Activated naive CD4-positive, alpha-beta T cell treated with anti-CD3 and anti-CD28 coated beads for 36 hours (primary cell): ENCODE results near the gene NACC1. TPM values are rescaled to one million over a fixed set of nuclear protein-coding genes. Genes with fewer than 3 reads are reported as not detected.

ENCODE experiments used
- CTCF ChIA-PET: fragments of 350-600 bp; sonication (Branson Sonifier 250); formaldehyde crosslinking; loops from one replicate; lab custom pipeline; 2021; ENCODE audit warnings: antibody characterized with exemption; lab: Charles Lee
- DNase-seq: peaks from one replicate; pipeline ENCODE4 v3.0.0-alpha.2; 2020
- H3K27ac Mint-ChIP-seq: one replicate; pipeline ENCODE4 v1.8.0; 2021; ENCODE audit warnings: mild to moderate bottlenecking, mixed read lengths
- H3K27me3 Mint-ChIP-seq: one replicate; pipeline ENCODE4 v1.8.0; 2021; ENCODE audit warnings: low read depth, mixed read lengths
- H3K36me3 Mint-ChIP-seq: one replicate; pipeline ENCODE4 v1.8.0; 2021; ENCODE audit warnings: low read depth, mixed read lengths
- H3K4me1 Mint-ChIP-seq: one replicate; pipeline ENCODE4 v1.8.0; 2021; ENCODE audit warnings: low read depth, mixed read lengths
- H3K4me3 Mint-ChIP-seq: one replicate; pipeline ENCODE4 v1.8.0; 2021; ENCODE audit warnings: mild to moderate bottlenecking, moderate library complexity, mixed read lengths
- H3K9me3 Mint-ChIP-seq: one replicate; pipeline ENCODE4 v1.8.0; 2021; ENCODE audit warnings: mixed read lengths
- intact Hi-C: fragments of 100-400 bp; cut with micrococcal nuclease; formaldehyde crosslinking; loops from one replicate; pipeline ENCODE4 v1.15.1; 2023
- total RNA-seq, 2 experiments: library from RNA; stranded (reverse); gene quantifications; one replicate each; pipeline ENCODE4 v1.2.3, GENCODE V29; 2021

The NACC1 gene
- total RNA-seq, 2 experiments from 2014 or later: 41.3 to 45.0 TPM

DNA sequence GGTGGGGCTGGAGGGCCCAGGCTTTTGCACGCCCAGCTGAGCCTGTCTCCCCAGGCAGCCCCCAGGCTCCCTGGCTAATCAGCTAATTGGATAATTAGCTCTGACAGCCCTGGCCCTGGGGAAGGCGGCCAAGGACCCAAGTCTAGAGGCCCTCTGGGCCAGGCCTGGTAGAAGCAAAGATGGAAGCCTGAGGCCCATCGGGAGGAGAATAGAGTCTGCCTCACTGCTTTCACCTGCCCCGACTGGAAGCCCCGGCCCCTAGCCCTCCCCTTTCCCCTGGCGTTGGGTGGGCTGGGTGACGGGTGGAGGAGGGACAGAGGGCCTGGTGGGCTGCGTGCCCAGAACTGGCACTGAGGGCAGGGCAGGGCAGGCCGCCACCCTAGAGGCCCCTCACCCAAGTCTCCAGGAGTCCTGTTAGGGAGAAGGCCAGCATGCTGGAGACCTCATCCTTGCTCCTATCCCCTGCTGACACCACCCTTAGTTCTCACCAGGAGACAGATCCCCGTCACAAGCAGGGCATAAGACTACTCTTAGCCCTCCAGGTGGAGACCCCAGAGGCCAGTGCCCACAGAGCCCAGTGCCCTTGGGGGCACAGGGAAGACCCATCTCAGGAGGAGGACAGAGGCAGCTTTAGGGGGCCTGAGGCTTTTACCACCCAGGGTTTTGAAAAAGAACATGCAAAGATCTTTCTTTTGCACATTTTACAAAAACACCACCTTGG is 27.4 kb upstream of the NACC1 start:
- peaks cover 1% of the 10 kb centered on the region for H3K36me3 Mint-ChIP-seq
- no peak overlapping the region for H3K27ac Mint-ChIP-seq
- intact Hi-C loops: no loop called here
- peaks cover 3% of the 10 kb centered on the region for H3K4me1 Mint-ChIP-seq
- H3K9me3 Mint-ChIP-seq: no peaks in the 10 kb centered on the region
- no peak overlapping the region for H3K4me3 Mint-ChIP-seq
- CTCF ChIA-PET: interaction anchor here (1.1 to 6.7 kb wide), 3 partner anchors 29 to 114 kb away, joined by 6 to 50 read pairs (median 7); no protein-coding TSS in a partner anchor
- H3K27me3 Mint-ChIP-seq: peaks cover 8% of the 10 kb centered on the region
- DNase-seq: no peak

DNA sequence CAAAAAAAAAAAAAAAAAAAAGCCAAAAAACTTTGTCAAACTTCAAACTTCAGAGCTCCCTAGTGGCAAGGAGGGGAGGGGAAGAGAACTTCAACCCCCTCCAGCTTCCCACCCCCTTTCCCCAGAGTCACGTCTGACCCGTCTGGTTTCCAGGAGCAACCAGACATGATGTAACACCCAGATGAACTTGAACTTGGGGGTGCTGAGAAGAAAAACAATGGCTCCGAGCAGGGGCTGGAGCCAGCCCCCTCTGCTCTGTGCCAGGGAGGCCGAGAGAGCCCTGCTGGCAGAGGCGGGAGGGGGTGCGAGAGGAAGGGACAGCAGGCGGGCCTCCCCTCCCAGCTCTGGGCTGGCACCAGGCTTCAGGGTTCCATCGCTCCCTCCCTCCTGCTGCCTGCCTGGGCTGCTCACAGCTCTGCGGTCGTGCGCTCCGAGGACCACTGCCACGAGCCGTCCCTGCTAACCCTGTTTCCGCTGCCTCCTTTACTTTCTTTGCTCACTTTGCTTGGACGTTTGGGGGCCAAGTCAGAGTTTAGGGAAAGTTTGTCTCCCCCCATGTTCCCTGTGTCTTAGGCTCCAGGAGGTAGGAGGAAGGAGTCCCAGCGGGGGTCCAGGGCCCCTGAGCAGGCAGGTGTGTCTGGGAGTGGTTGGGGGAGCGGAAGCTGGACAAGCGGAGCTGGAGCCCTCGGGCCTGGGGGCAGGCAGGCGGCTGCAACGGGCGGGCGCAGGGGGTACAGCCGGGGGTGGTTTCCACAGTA is 26.5 kb upstream of the NACC1 start:
- Mint-ChIP-seq H3K4me3 (no peak overlapping the region), H3K9me3 (no peaks in the 10 kb centered on the region), H3K36me3 (peaks cover 1% of the 10 kb centered on the region), H3K27ac (no peak overlapping the region), H3K27me3 (peaks cover 14% of the 10 kb centered on the region), H3K4me1 (peaks cover 9% of the 10 kb centered on the region)
- intact Hi-C loops: no loop called here
- CTCF ChIA-PET: interaction anchor here (0.7 to 6.7 kb wide), 5 partner anchors 30 to 115 kb away, joined by 3 to 50 read pairs (median 6); no protein-coding TSS in a partner anchor
- DNase-seq: no peak

DNA sequence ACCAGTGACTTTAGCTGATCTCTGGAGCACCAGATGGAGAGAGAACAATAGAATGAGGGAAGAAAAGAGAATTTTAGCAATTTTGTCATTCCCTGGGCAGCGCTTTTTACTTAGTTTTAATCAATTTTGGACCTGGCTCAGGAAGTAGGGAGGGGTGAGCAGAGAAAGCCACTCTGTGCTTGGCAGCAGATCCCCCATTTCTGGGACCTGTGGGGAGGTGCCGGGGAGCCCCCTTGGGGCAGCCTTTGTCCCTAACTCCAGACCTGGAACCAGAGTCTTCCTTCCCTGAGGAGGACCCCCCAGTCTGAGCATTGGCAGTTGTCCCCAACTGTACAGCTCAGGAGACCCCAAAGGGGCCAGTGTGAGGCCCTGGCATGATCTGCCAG is 25.9 kb upstream of the NACC1 start:
- Mint-ChIP-seq H3K27me3 (peaks cover 19% of the 10 kb centered on the region), H3K4me3 (no peak overlapping the region), H3K9me3 (no peaks in the 10 kb centered on the region), H3K36me3 (peaks cover 1% of the 10 kb centered on the region), H3K4me1 (peaks cover 12% of the 10 kb centered on the region), H3K27ac (no peak overlapping the region)
- DNase-seq: no peak
- CTCF ChIA-PET: interaction anchor here (0.8 to 6.7 kb wide), 3 partner anchors 31 to 114 kb away, joined by 3 to 50 read pairs (median 6); no protein-coding TSS in a partner anchor
- intact Hi-C loops: no loop called here

DNA sequence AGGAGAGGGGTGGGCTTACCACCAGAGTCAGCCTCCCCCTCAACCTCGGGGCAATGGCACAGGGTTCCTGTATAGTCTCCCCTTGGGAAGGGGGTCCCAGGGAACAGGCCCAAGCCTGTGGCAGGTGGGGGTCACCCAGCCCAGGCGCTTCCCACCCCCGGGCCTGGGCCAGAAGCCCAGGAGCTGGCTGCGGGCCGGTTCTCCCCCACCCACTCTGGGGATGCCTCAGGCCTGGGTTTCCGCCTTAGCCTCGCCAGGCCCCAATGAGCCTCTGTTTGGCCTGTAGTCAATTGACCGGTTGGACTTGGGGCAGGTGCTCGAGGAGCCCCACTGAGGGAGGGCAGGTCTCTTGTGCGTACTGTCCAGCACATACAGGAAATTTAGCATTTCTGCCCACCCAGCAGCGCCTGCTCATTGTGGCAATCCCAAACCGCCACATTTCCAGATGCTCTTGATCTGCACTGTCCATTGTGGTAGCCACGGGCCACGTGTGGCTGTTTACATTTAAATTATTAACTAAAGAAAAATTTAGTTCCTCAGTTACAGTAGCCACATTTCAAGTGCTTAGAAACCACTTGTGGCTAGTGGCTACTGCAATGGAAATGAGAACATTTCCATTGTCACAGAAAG is 25.3 kb upstream of the NACC1 start:
- peaks cover 15% of the 10 kb centered on the region for H3K4me1 Mint-ChIP-seq
- CTCF ChIA-PET: interaction anchor here (1.5 to 6.7 kb wide), 9 partner anchors 12 to 121 kb away, joined by 4 to 92 read pairs (median 12); no protein-coding TSS in a partner anchor
- DNase-seq: no peak
- intact Hi-C loops: loop anchor here (1.0 kb wide), 2 partner anchors 59 to 114 kb away; no protein-coding TSS in a partner anchor
- no peak overlapping the region for H3K27ac Mint-ChIP-seq
- peaks cover 1% of the 10 kb centered on the region for H3K36me3 Mint-ChIP-seq
- H3K4me3 Mint-ChIP-seq: no peak overlapping the region
- H3K27me3 Mint-ChIP-seq: peaks cover 21% of the 10 kb centered on the region
- H3K9me3 Mint-ChIP-seq: no peaks in the 10 kb centered on the region

DNA sequence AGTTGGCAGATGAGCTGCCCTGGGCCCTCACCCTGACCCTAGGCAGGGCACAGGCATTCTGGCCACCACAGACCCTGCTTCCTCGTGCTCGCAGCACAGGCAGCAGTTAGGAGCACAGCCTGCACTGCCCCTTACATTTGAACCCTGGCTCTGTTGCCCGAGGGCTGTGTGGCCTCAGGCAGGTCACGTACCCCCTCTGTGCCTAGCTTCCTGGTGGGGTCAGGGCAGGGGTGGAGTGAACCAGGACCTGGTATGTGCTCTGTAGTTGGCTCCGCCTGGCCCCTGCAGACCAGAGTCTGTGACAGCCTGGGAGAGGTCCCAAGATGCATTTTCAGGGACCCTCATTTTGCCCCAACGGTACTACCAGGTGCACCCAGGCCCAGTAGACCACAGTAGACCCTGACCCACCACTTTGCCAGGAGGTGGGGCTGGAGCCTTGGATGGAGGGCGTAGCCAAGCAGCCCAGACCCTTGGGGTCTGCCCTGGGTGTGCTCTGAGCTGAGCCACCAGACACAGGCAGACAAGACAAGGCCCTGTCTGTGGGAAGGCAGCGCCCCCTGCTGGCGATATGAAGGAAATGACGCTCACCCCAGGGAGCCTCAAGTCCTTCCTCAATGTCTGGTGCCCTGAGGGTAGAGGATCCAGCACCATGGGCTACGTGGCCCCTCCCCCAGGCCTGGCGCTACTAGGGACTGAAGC is 24.5 kb upstream of the NACC1 start:
- Mint-ChIP-seq H3K4me1 (peaks cover 21% of the 10 kb centered on the region), H3K27ac (no peak overlapping the region), H3K4me3 (no peak overlapping the region), H3K27me3 (peaks cover 29% of the 10 kb centered on the region), H3K9me3 (no peaks in the 10 kb centered on the region), H3K36me3 (no peaks in the 10 kb centered on the region)
- intact Hi-C loops: loop anchor here (1.0 to 2.0 kb wide), 4 partner anchors 33 to 128 kb away; no protein-coding TSS in a partner anchor
- CTCF ChIA-PET: interaction anchor here (0.5 to 6.7 kb wide), 28 partner anchors 11 to 299 kb away, joined by 3 to 92 read pairs (median 4); partner anchors contain the start of gene DAND5
- peak; percentile 90 for DNase-seq

DNA sequence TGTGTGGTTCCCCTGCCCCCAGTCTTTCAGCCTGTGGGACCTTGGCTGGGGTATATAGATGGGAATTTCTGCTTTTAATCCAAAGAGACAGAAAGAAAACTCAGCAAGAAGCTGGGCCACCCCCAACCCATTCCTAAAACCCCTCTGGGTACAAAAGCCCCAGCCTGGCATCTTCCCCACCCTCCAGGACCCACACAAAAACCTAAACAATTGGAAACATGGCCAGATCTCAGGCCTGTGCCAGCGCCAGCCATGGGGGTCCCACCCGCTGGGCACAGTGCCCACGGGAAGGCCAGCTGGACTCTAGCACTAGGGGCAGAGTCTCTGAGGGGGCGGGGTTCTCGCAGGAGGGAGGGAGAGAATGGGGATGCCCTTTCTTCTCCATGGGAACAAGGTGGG is 24.0 kb upstream of the NACC1 start:
- intact Hi-C loops: loop anchor here (1.0 to 2.0 kb wide), 2 partner anchors 33 to 129 kb away; no protein-coding TSS in a partner anchor
- H3K27ac Mint-ChIP-seq: no peak overlapping the region
- DNase-seq: no peak
- H3K4me3 Mint-ChIP-seq: no peak overlapping the region
- no peaks in the 10 kb centered on the region for H3K36me3 Mint-ChIP-seq
- H3K9me3 Mint-ChIP-seq: no peaks in the 10 kb centered on the region
- CTCF ChIA-PET: interaction anchor here (0.5 to 6.7 kb wide), 28 partner anchors 11 to 300 kb away, joined by 3 to 92 read pairs (median 4); partner anchors contain the start of gene DAND5
- peaks cover 25% of the 10 kb centered on the region for H3K4me1 Mint-ChIP-seq
- H3K27me3 Mint-ChIP-seq: peaks cover 31% of the 10 kb centered on the region

DNA sequence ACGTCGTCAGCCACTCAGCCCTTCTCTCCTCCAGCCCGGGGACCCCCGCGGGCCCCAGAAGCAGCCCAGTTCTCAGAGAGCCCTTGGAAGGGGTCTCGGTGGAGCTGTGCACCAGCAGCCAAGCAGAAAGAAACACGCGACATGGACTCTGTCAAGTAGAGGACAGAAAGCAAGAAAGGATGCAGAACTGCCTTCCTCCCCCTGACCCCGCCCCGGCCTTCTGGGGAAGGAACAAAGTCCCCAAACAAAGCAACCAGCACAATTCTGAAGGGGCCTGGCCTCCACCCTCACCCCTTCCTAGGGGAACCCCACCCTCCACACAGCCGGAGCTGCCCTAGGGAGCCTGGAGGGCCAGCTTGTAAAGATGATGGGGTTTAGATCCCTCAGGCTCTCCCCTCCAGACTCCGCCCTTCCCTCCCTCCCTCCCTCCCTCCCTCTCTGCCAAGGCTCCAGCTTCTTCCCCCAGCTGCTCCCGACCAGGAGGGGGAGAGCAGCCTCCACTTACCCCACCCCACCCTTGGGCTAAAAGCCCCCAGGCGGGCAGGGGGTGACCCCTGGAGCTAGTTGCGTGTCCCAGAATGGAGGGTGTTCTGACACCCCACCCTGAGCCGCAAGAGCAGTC is 23.2 kb upstream of the NACC1 start:
- H3K36me3 Mint-ChIP-seq: no peaks in the 10 kb centered on the region
- no peaks in the 10 kb centered on the region for H3K9me3 Mint-ChIP-seq
- H3K27me3 Mint-ChIP-seq: peaks cover 31% of the 10 kb centered on the region
- CTCF ChIA-PET: interaction anchor here (0.7 to 6.7 kb wide), 17 partner anchors 10 to 210 kb away, joined by 3 to 92 read pairs (median 7); partner anchors contain the start of gene DAND5
- DNase-seq: no peak
- intact Hi-C loops: loop anchor here (1.0 to 5.0 kb wide), 3 partner anchors 34 to 213 kb away; partner anchors contain the start of gene DNASE2
- no peak overlapping the region for H3K4me3 Mint-ChIP-seq
- H3K4me1 Mint-ChIP-seq: peaks cover 30% of the 10 kb centered on the region
- H3K27ac Mint-ChIP-seq: no peak overlapping the region

DNA sequence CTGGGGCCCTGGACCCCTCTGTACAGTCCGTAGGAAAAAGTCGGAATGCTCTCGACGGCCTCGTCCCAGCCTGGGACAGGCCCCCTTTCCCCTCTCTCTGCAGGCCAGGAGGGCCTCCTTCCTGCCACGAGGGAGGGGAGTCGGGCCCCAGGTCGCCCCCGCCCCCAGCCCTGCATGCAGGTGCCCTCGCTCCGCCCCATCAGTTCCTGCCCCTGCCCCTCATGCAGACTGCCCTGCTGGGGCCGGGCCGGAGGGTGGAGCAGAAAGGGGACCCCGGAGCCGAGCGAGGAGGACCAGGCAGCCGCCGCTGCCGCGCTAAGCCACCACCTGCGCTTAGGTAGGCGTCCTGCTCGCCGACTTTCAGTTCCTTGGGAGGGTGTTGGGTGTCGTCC is 22.7 kb upstream of the NACC1 start:
- intact Hi-C loops: loop anchor here (2.0 to 5.0 kb wide), 2 partner anchors 35 to 213 kb away; partner anchors contain the start of gene DNASE2
- CTCF ChIA-PET: interaction anchor here (0.6 to 6.7 kb wide), 9 partner anchors 10 to 135 kb away, joined by 3 to 92 read pairs (median 18); no protein-coding TSS in a partner anchor
- Mint-ChIP-seq H3K4me1 (peaks cover 35% of the 10 kb centered on the region), H3K36me3 (peaks cover 2% of the 10 kb centered on the region), H3K4me3 (no peak overlapping the region), H3K9me3 (no peaks in the 10 kb centered on the region), H3K27me3 (peaks cover 31% of the 10 kb centered on the region), H3K27ac (no peak overlapping the region)
- DNase-seq: peak; percentile 12

DNA sequence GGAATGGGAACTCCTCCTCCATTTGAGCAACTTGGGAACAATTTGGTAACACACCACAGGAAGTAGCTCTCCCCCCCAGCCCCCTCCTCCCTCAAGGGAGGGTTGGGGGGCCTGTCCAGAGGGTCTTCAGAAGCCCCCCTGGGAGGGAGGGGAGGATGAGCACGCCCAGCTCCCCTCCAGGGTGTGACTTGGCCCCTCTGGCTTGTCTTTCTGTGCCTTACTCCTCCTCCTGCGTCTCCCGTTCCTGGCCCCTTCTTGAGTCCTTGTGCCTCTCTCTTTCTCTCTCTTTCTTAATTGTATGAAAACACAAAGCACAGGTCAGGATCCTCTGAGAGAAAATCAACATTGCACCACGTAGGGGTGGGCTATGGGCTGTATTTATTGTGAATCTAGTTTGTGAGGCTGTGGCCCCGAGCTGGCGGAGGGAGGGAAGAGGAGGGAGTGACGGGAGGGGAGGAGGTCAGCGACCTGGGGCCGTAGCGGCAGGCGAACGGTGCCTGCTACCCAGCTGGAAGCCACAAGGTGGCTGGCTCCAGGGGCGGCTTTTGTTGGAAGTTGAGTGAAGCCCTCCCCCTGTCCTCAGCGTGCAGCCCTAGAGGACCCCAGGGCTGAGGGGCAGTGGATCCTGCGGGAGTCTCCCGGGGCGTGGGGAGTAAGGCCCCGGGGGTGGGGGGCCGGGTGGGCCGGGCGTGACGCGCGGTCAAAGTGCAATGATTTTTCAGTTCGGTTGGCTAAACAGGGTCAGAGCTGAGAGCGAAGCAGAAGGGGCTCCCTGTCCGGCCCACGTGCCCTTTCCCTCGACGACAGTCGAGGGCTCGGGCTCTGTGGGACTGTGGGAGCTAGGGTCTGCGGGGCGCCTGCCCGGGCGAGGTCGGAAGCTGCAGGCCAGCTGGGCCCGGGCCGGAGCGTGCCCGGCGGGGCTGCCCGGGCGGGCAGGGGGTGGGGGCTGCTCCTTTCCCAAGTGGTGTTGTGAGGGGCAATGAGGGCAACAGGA is 21.8 kb upstream of the NACC1 start:
- Mint-ChIP-seq H3K27me3 (peaks cover 31% of the 10 kb centered on the region), H3K27ac (no peak overlapping the region), H3K4me3 (no peak overlapping the region), H3K4me1 (peaks cover 37% of the 10 kb centered on the region), H3K9me3 (no peaks in the 10 kb centered on the region), H3K36me3 (peaks cover 2% of the 10 kb centered on the region)
- CTCF ChIA-PET: interaction anchor here (0.6 to 6.7 kb wide), 7 partner anchors 9 to 208 kb away, joined by 4 to 92 read pairs (median 25); no protein-coding TSS in a partner anchor
- intact Hi-C loops: loop anchor here (2.0 to 5.0 kb wide), 3 partner anchors 35 to 214 kb away; partner anchors contain the start of genes DNASE2, IER2 and STX10
- DNase-seq: peak; percentile 28

DNA sequence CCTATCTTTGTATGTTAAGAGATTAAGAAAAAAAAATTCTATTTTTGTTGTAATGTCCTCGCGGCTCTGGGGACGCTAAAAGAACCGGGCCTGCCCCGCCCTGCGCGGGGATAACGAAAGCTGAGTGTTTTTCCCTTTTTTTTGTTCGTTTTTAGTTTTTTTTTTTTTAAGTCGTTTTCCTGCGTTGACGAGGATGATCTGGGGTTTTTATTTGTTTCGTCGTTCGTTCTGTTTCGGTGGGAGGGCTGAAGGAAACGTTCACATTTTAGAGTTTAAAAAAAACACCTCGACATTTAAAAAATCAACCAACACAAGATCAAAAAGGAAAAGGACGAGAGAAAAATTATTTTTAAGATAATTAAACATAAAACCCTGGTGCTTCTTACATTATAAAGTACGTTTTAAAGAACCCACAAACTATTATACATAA is 21.0 kb upstream of the NACC1 start:
- Mint-ChIP-seq H3K4me1 (peaks cover 44% of the 10 kb centered on the region), H3K4me3 (peak overlapping the region; percentile 10), H3K36me3 (peaks cover 2% of the 10 kb centered on the region), H3K27ac (no peak overlapping the region), H3K27me3 (peaks cover 31% of the 10 kb centered on the region), H3K9me3 (no peaks in the 10 kb centered on the region)
- no peak for DNase-seq
- intact Hi-C loops: loop anchor here (2.0 to 5.0 kb wide), 2 partner anchors 54 to 215 kb away; partner anchors contain the start of genes DNASE2, IER2 and STX10
- CTCF ChIA-PET: interaction anchor here (0.6 to 5.0 kb wide), 3 partner anchors 8 to 208 kb away, joined by 4 to 92 read pairs (median 25); no protein-coding TSS in a partner anchor
